HG03108 (cell line): ENCODE results near the gene PPP2R3A.
A peak's percentile ranks its signal among the peaks of the same experiment; 100 is the strongest.

Source experiments
- ATAC-seq: cut with Tn5 transposase; IDR thresholded peaks from one replicate; pipeline ENCODE4 v1.9.1; 2021; ENCODE audit warnings: moderate library complexity; ENCODE audit not compliant: unreplicated experiment

The PPP2R3A gene

DNA sequence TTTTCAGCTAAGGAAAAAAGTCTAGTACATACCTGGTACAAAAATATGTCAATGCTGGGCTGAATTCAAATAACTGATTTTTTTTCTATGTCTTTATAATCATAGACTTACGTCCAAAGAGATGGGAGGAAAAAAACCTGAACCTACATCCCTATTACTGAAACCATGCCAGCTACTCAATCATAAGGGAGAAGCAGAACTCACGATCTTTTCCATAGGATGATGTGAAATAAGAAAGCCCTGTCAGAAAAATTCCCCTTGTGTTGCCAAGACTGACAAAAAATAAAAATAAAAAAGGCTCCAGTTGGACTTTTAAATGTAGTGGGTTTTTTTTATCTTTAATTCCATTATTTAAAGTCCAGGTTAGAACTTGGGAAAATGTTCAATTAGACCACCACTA lies 227.3 kb downstream of the PPP2R3A start:
- no peak for ATAC-seq

- ATAC-seq: no peak
Observed at GRCh38 chr3:136193278-136194054, 227.9 kb downstream of the PPP2R3A start.

DNA sequence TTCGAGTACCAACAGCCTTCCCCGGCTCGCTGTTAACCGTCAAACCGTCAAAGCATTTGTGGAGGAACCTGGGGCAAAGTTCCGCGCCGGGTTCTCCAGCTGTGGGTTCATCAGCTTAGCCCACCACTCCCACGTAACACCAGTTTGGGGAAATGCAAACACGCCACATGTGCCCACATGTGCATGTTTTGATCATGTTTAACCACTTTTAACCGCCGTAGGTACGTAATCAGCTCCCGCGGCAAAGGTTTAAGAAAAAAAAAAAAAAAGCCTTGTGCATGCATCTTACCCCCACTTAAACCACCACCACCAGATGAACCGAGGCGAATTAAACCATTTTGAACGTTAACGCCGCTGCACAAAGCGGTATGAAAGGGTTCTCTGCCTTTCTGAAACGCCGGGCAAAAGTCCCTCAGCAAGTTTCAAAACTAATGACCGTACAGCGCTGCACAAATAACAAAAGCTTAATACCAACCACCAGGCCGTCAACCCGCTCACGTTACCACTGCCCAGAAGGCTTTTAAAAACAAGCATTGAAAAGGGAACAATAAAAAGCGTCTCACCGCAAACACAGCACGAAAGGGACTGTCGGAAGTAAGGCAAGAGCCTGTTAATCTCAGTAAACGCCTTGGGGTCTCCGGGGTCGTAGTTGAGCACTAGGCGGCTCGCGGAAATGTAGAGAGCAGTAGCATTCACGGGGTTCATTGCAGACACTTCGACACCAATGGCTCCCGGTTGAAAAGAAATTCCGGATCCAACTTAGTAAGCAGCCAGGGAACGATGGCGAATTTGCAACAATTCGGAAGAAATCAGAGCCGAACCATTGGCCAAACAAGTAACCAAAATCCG lies 229.1 kb downstream of the PPP2R3A start:
- no peak for ATAC-seq

GRCh38 chr3:136195258-136196063 lies 229.9 kb downstream of the PPP2R3A start:
- ATAC-seq: peak; percentile 23

DNA sequence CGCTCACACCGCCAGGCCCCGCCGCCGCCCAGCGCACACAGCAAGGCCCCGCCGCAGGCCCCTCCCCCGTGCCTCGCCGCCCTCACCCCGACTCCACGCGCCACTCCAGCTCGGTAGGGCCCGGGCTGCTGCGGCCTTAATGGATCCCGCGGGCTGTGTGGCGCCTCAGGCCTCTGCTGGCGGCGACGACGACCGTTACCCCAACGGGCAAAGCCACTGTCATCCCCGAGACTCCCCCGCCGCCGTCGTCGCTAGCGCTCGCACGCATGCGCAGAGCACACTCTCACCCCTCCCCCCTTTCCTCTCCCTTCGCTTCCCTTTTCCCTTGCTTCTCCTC lies 230.5 kb downstream of the PPP2R3A start, which contains the start of gene MSL2:
Gene MSL2 (minus strand): TSS at position 272 of the 337 bp plus-strand sequence. CDS start 1,222 bp downstream, outside the sequence.
- ATAC-seq: no peak

- peak; percentile 70 for ATAC-seq
Observed at GRCh38 chr3:136196401-136197158, 231.1 kb downstream of the PPP2R3A start.

GRCh38 chr3:136197159-136197793 lies 231.7 kb downstream of the PPP2R3A start:
- ATAC-seq: no peak
